ENCODE data around the gene CEPT1.
"Not testable (repeated sequence)": the region's sequence is repeated elsewhere in the genome, so short reads cannot be mapped to it uniquely, and the experiment has no call there.

CEPT1 gene

DNA sequence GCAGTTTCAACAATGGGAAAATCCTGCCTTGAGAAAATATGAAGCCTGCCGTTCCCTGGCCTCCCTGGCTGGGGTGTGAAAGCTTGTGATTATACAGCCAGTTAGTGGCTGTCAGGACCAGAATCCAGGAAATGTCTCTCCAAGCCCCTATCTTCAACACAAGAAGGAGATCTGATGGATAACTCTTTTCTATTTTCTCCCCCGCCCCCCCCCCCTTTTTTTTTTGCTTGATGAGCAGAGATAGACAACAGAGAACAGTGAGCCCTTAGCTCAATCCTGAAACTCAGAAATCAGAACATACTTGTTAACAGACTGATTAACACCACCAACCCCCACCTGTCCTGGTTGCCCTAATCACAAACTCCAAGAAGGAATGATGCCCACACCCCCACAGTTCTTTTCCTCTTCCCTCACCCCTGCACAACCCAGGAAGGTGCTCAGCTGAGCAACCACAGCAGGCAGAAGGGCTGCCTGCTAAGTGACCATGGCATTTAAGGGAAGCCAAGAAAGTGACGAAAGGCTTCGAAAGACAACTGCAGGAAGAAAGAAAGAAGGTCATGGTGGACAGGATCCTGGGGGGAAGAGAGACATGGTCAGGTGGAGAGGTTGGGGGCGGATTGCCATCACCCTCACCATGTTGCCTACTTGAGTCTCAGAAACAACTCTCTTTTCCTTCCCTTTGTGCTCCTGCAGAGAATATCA lies 72.8 kb downstream of the CEPT1 start:
- DNase-seq, result no peak

DNA sequence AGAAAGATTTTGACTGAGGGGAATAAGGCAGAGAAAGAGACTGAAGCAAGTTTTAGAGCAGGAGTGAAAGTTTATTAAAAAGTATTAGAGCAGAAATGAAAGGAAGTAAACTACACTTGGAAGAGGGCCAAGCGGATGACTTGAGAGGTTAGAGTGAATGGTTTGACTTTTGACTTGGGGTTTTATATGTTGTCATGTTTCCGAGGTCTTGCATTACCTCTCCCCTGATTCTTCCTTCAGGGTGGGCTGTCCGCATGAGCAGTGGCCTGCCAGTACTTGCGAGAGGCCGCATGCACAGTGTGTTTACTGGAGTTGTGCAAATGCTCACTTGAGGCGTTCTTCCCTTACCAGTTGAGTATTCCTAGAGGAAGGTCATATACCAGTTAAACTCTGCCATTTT lies 73.4 kb downstream of the CEPT1 start:
- no peak for DNase-seq

DNA sequence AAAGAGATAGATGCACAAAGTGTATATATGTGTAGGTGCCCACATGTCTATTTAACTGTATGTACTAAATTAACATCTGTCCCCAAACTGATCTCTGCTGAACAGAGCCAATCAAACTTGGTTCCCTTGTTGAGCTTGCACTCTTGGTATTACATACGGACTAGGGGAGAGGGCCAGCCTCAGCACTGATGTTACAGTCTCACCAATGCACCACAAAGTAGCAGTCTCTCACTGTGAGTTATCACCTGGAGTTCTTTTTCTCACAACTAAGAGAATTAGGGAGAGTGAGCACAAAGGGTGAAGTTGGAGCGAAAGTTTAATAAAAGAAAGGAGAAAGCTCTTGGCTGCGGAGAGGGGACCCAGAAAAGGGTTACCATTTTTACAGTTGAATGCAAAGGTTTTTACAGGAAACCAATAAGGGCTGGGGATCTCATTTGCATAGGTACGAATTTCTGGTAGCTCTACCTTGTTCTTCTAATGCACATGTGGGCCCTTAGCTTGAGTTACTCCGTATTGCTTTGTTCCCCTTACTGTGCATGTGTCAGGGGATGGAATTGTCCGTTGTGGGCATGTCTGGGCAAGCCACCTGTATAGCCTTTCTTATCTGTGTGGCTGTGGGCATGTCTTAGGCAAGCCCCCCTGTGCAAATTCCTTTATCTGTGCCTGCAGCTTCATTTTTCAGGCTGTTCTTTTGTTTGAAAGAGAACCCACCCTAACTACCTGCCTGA lies 74.2 kb downstream of the CEPT1 start:
- no peak for DNase-seq

DNA sequence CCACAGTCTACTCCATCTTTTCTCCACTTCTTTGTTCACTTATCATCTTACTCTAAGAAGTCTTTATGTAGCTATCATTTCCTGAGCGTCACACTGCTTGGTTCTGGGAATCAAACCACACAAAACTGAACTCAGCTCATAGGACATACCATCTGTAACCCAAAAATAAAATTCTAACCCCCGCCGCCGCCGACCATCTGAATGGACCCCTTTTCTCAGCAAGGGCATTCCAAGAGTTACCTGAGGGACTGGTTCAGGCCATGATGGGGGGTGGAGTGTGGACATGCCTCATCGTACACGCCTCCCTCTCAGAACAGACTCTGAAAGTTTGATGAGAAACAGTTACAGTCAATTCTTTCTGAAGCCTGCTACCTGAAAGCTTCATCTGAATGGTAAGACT lies 74.9 kb downstream of the CEPT1 start:
- DNase-seq, result peak; percentile 63

DNA sequence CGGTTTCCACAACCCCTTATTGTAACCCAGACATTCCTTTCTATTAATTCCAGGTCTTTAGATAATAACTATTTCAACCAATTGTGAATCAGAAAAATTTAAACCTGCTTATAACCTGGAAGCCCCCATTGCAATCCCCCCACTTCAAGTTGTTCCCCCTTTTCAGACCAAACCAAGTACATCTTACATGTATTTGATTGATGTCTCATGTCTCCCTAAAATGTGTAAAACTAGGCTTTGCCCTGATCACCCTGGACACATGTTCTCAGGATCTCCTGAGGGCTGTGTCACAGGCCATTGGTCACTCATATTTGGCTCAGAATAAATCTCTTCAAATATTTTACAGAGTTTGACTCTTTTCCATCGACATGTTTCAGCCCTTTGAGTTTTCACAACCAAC lies 75.3 kb downstream of the CEPT1 start:
- DNase-seq, result not testable (repeated sequence)

DNA sequence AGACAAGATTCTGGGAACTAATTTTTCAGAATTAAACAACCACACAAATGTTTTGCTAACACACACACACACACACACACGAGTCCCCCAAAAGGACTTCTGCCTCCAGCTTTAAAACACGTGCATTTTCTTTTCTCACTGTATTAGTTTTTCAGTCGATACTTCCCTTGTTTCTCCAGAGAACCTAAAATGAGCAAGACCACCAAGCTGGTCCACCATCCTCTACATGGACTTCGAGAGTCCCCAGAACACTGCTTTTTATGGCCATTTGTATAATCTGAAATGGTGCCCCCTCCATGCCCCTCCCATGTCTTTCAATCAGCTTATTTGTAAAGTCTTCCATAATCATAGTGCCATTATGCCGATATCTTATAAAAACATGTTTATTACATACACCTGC lies 76.7 kb downstream of the CEPT1 start:
- DNase-seq, result no peak

DNA sequence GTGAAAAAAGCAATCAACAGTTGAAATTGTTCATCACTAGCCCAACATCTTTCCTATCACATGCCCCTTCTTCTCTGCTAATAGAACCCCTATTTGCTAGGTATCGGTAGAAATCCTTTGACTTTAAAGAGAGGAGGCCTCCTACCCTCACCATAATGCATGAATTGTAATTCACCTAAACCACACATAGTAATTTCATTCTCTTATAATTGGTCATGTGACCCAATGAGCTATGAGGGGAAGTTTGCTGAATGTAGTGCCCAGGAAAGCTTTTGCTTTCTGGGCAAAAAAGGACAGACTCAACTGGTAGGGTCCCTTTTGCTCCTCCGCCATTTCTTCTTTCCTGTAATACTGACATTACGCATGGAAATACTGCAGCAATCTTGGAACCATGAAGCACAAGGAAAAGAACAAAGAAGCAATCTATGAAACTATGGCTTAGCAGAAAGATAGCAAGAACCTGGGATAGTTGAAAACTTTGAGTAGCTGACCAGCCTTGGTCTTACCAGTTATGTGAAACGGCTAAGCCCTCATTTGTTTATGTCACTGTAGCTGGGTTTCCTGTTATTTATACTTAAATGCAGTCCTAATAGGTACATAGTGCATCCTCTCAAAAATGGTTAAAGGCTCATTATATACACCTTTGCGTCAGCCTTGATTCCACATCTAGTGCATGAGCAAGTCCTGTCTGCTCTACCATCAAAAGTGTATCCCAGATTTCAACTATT lies 77.3 kb downstream of the CEPT1 start:
- DNase-seq, result no peak

DNA sequence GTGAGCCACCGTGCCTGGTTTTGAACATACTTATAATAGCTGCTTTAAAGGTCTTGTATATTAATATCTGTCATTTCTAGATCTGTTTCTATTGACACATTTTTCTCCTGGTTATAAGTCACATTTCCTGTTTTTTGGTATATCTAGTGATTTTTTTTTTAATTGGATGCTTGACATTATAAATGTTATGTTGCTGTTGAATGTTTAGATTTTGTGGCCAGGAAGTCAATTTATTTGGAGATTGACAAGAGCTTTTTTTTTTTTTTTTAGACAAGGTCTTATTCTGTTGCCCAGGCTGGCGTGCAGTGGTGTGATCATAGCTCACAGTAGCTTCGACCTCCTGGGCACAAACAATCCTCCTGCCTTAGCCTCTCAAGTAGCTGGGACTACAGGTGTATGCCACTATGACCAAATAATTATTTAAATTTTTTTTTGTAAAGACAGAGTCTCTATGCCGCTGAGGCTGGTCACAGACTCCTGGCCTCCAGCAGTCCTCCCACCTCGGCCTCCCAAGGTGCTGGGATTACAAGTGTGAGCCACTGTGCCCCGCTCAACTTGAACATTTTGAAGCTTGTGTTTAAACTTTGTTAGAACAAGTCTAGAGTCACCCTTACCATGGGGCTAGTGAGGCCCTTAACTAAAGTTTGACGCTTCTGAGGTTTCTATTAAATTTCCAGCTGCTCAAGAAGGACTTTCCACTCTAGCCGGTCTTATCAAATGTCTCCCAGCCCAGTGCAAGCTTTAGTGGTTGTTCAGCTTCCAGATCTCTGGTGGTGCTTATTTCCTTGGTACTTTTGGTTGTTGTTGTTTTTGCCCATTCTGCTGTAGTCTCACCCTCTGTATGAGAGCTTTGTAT lies 78.9 kb downstream of the CEPT1 start:
- DNase-seq, result no peak

DNA sequence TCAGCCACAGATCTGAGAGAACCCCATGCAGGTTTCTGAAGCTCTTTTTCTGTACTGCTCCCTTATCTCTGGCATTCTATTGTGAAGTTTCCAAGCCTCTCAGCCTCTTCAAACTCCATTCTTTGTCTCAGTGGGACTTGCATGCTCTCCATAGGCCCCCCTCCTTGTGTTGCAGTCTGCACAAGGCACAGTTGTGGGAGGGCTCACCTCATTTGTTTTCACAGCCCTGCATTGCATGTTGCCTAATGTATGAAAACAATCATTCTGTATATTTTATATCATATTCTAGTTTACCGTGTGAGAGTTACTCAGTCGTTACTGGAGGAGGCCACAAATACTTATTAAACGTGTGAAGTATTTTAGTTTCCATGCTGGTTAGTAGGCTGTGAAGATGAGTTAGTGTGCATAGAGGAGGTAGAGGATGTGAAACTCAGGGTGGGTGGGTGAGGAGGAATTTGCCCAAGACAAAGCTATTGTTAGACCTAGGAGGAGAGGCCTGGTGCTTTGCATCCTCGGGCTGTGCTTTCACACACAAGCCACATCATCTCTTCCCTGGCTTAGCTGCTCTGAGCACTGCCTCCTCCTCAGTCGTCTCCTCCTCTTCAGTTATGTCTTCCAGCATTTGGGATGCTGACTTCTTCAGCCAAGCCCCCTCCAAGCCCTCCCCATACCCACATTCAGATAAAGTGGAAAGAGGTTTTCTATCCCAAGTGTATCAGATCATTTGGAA lies 79.7 kb downstream of the CEPT1 start:
- peak; percentile 76 for DNase-seq

DNA sequence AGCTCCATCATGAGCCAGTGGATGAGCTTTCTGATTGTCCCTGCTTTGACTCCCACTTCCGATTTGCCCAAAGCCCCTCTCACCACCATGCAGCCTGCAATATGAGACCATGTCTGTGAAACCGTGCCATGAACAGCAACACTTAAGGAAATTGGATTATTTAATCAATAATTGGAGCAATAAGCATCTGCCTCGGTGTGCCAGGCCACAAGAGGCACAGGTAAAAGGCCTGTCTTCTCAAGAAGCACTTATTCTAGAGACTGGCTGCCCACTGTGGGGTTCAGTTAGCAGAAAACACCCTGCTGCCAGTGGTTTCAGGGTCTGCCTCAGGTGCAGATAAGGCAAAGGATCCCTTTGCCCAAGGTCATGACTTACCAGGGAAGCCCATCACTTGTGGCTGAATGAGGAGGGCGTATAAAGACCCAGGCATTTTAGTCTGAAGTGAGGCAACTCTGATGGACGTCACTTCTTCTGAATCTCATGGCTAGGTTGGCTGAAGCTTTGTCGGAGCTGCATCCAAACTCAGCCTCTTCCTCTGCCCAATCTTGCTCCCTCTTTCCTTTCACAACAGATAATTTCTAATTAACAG lies 80.4 kb downstream of the CEPT1 start:
- no peak for DNase-seq

DNA sequence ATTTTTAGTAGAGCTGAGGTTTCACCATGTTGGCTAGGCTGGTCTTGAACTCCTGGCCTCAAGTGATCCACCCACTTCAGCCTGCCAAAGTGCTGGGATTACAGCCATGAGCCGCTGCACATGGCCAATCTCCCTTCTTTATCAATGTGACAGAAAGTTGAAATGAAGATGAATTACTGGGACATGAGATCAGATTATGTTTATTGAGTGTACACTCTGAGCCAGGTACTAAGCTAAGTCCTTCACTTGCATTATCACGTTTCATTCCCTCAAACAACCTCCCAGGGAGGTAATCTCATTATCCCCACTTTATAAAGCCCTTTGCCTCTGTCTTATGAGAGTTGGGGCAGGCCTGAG lies 81.2 kb downstream of the CEPT1 start:
- no peak for DNase-seq

DNA sequence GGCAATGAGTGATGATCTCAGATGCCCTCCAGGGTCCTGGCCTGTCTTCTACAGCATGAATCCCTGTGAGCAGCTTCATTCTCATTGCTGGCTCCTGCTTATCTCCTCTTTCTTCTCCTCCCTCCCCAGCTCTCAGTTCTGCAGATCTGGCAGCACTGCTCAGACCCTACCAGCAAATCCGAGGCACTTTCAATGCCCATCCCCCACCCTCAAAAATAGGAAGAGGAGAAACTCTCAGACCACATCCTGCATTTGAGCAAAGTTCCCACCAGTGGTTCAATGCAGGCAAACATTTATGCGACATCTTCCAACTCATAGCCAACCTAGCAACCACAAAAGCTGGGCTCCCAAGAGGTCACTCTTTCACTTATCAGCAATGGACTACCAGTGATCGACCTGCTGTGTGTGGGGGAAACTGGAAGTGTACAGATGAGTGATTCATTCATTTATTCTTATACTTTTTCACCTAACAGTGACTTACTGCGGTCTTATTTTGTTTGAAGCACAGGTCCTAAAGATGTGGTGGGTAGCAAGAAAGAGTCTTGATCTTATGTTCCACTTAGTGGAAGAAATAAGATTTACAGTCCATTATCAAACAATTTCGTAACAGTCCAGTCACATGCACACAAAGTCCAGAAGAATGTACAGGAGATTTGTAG lies 81.7 kb downstream of the CEPT1 start:
- DNase-seq, result peak; percentile 58

DNA sequence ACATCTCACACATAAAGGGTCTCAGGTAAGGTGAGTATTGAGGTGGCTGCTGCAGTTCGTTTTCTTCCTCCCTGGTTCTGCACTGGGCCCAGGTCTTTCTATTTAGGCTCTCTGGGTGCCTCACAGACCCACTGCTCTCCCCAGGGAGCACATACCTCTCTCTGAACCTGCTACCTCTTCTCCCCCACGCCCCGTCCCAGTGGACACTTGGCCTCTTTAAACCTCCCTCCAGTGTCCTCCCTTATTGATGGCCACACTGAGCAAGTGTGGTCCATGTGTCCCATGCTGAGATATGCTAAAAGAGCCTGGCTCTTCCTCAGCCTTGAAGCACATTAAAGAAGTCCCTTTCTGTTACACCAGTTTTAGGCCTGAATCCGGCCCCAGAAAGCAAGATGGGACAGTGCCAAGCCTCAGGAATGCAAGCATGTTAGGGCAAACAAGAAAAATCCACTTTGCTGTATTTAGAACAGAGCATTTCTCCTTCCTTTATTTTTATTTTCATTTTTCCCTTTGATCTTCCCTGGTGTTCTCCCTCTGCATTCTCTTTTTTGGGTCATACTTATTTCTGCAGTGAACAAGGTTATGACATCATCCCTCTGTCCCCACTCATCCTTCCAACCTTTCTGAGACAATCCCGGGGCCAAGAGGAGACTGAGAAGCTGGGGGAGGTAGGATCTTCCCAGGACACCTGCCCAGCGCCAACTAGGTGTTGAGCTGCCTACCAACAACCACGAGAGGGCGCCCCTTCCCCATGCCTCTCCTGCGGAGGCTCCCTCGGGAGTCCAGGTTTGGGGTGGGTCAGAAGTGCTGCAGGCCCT lies 82.5 kb downstream of the CEPT1 start:
- DNase-seq, result peak; percentile 82

DNA sequence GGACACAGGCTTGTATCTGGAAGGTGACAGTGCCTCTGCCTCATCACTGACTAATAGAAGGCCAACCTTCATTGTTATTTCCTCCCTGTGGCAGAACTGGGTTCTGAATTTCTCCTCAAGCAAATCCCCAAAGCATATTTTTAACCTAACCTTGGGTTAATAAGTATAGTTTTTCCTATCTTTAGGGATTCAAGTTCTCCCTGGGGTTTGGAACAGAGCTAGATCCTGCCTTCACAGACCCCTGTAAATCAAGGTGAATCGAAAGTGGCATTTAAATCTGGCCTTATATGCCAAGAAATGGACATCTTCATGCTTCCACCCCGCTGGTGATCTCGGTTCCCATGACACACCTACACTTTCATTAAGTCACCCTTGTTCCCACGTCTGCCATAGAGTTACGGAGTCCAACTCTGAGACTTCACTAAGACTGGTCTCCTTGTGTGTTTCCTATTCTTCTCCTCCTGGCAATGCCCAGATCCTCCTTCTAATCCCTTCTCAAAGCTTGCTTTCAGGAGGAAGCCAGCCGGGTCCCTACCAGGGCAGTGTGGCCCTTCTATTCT lies 83.2 kb downstream of the CEPT1 start:
- DNase-seq, result no peak

DNA sequence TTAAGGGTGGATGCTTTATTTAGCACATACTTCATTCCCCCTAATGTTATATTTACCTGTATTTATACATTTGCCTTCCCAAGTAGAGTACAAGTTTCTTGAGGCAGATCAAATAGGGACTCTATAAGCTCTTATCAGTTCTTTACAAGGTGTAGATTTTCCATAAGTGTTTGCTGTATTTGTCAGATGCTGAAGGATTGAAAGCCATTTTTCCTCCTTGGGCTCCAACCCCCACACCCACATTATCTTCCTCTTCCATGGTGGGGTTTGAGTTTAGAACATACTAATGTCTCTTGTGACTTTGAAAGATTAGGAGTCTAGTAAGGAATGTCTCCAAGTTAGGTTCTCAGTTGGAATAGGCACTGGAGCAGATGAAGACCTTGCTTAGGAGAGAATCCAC lies 85.1 kb downstream of the CEPT1 start:
- DNase-seq, result no peak

DNA sequence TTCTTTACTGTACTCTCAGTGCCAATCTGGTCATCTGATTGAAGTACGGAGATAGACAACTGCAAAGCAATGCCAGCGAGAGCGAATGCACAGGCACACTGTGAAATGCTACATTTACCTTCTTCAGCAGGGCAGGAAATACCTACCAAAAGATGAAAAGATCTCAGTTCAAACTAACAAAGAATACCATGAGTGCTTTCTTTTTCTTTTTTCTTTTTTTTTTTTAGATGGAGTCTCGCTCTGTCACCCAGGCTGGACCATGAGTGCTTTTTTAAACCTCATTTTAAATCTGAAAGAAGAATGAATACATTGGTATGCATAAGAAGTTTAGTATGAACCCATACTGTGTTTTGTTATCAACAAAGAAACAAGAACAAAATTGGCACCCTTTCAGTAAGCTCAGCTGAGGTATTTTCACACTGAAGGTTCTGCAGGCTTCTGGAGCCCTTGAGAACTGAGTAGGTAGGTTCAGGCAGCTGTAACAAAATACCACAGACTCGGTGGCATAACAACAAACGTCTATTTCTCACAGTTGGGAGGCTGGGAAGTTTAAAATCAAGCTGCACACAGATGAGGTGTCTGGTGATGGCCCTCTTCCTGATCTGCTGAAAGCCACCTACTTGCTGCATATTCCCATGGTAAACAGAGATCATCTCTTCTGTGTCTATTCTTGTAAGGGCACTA lies 85.8 kb downstream of the CEPT1 start:
- DNase-seq, result no peak

DNA sequence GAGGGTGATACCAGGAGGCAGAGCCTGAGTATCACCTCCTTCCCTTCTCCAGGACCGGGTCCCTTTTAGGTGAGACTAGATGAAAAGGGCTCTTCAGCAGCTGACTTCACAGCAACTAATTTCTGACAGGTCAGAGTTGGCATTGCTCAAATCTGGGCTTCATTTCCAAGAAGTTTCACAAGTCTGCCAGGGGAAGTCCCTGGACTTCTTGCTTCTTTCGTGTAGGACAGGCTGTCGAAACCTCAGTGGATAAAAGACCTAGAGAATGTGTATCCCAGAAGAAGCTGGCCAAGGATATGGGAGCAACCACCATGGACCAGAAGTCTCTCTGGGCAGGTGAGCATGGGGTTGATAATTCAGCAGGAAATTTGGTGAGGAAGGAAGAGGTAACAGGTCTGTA lies 87.4 kb downstream of the CEPT1 start, which contains the start of gene CHI3L2:
CHI3L2 (plus strand) TSS at position 280 of the 400 bp plus-strand sequence; CDS start at position 297, 17 bp downstream.
- no peak for DNase-seq

DNA sequence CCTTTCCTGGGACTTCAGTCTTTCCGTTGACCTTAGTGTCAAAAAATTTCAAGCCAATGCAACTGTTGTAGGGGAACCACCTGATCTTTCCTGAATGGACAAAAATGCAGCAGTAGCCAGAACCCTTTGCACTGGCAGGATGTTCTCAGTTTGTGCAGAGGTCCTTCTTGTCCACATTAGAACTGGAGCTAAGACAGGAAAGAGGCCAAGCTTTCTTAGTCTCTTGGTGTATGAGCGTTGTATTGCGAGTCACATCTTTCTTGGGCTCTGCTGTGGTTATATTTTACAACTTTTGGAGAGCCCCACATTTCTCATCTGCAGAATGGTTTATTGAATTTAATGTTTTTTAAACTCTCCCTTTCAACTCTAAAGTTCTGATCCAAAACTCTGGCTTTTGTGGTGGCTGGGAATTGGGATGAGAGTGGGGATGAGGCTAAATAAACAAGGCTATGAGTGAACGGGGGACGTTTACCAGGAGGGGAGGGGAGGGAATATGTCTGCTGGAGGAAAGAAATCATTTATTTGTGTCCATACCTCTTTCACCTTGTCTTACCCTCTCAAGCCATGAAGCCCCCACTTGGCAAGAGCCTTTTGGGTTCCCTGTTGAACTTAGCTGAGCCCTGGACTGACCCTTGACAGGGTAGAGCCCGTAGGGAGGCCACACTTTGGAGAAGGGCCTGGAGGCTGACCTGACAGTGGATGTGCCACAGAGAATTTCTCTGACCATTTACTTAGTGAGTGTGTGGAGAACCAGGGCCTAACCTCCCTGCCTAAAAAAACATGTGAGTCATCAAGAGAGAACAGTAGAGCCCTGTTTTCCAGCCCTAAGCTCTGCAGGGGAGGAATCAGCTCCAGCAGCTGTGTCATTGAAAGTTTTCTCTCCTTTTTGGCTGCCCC lies 88.1 kb downstream of the CEPT1 start:
- DNase-seq, result no peak

All from stimulated activated CD4-positive, alpha-beta T cell treated with anti-CD3 and anti-CD28 coated beads, Interleukin-4, amount 100 ng/mL, for 24 hours (primary cell).